Hepatocyte (in vitro differentiated cells): ENCODE data around the gene SGPL1. TPM values are rescaled to one million over a fixed set of nuclear protein-coding genes. Genes with fewer than 3 reads are reported as not detected.

Experiments used
- DNase-seq: peaks from one replicate; pipeline ENCODE4 v3.0.0-alpha.2; 2016; ENCODE audit warnings: low spot score
- H2AFZ ChIP-seq: fragments of 200-600 bp; sonication (generic); 2 replicates; pipeline ENCODE4 v1.6.0; 2016; ENCODE audit warnings: antibody characterized with exemption, mild to moderate bottlenecking
- H3K27ac ChIP-seq: fragments of 200-600 bp; sonication (generic); 2 replicates; pipeline ENCODE4 v1.5.1; 2016; ENCODE audit warnings: mild to moderate bottlenecking
- H3K27me3 ChIP-seq: fragments of 200-600 bp; sonication (generic); 2 replicates; pipeline ENCODE4 v1.6.1; 2016
- H3K36me3 ChIP-seq: fragments of 200-600 bp; sonication (generic); replicated peaks from 2 replicates; pipeline ENCODE4 v1.5.1; 2016; ENCODE audit warnings: low read depth; ENCODE audit not compliant: insufficient read depth
- H3K4me1 ChIP-seq: fragments of 200-600 bp; sonication (generic); 2 replicates; pipeline ENCODE4 v1.5.1; 2016; ENCODE audit warnings: mild to moderate bottlenecking, moderate library complexity; ENCODE audit not compliant: insufficient read depth
- H3K4me2 ChIP-seq: fragments of 200-600 bp; sonication (generic); 2 replicates; pipeline ENCODE4 v1.6.0; 2016
- H3K4me3 ChIP-seq: fragments of 200-600 bp; sonication (generic); 2 replicates; pipeline ENCODE4 v1.5.1; 2016; ENCODE audit warnings: mild to moderate bottlenecking
- H3K79me2 ChIP-seq: fragments of 200-600 bp; sonication (generic); 2 replicates; pipeline ENCODE4 v1.6.0; 2017; ENCODE audit warnings: mild to moderate bottlenecking
- H3K9me2 ChIP-seq: fragments of 200-600 bp; sonication (generic); replicated peaks from 2 replicates; pipeline ENCODE4 v1.6.0; 2017; ENCODE audit warnings: mild to moderate bottlenecking; ENCODE audit not compliant: insufficient read depth
- H3K9me3 ChIP-seq: fragments of 200-600 bp; sonication (generic); 2 replicates; pipeline ENCODE4 v1.5.1; 2016; ENCODE audit warnings: low read depth, mild to moderate bottlenecking
- H4K20me1 ChIP-seq: fragments of 200-600 bp; sonication (generic); 2 replicates; pipeline ENCODE4 v1.6.0; 2016; ENCODE audit warnings: mild to moderate bottlenecking; ENCODE audit not compliant: insufficient read depth, poor library complexity, severe bottlenecking
- CTCF ChIP-seq: fragments of 200-600 bp; sonication (generic); IDR thresholded peaks from 2 replicates; pipeline ENCODE4 v1.5.1; 2016; ENCODE audit warnings: antibody characterized with exemption, mild to moderate bottlenecking; ENCODE audit not compliant: poor library complexity
- EZH2 ChIP-seq: fragments of 200-600 bp; sonication (generic); IDR thresholded peaks from 2 replicates; pipeline ENCODE4 v1.6.1; 2016; ENCODE audit warnings: antibody characterized with exemption, mild to moderate bottlenecking, borderline replicate concordance
- EZH2phosphoT487 ChIP-seq: fragments of 200-600 bp; sonication (generic); IDR thresholded peaks from one replicate; pipeline ENCODE4 v1.6.1; 2018; ENCODE audit warnings: antibody characterized with exemption, mild to moderate bottlenecking, low read depth, moderate library complexity; ENCODE audit not compliant: unreplicated experiment, severe bottlenecking
- WGBS: methylation state at CpG from one replicate; pipeline ENCODE4 v1.1.6; 2016; ENCODE audit warnings: low lambda C conversion rate; ENCODE audit errors: missing lambda C conversion rate; 5-methylcytosine and 5-hydroxymethylcytosine counted together
- polyA plus RNA-seq: library from polyadenylated mRNA; unstranded; fragments of >200 nt; fragmentation: Nextera tagmentation; extraction: Ambion mirVana; gene quantifications from 2 replicates; pipeline ENCODE4 v1.2.1, GENCODE V29; 2016
- total RNA-seq: library from RNA; depleted of rRNA; stranded (reverse); fragments of >200 nt; gene quantifications from 2 replicates; pipeline ENCODE4 v1.2.3, GENCODE V29; 2014

SGPL1 gene
- total and polyA plus RNA-seq, 2 experiments from 2014 or later, result 20.2 to 43.5 TPM

GRCh38 chr10:70779088-70779487 is 36.7 kb upstream of the SGPL1 start:
- H3K9me2 ChIP-seq, result no peaks in the 10 kb centered on the region
- no peaks in the 10 kb centered on the region for H3K9me3 ChIP-seq
- 81% methylated on average over 2 of the region's 2 CpGs for WGBS
- TF ChIP-seq EZH2phosphoT487 (no peak), CTCF (no peak), EZH2 (no peak)
- DNase-seq, result no peak
- H2AFZ ChIP-seq, result no peak overlapping the region
- H3K36me3 ChIP-seq, result no peaks in the 10 kb centered on the region
- H3K4me1 ChIP-seq, result peaks cover 4% of the 10 kb centered on the region
- no peak overlapping the region for H3K4me3 ChIP-seq
- H3K79me2 ChIP-seq, result no peaks in the 10 kb centered on the region
- no peak overlapping the region for H3K4me2 ChIP-seq
- H3K27ac ChIP-seq, result no peak overlapping the region
- H4K20me1 ChIP-seq, result no peaks in the 10 kb centered on the region
- no peaks in the 10 kb centered on the region for H3K27me3 ChIP-seq

- no peak overlapping the region for H2AFZ ChIP-seq
- no peak for DNase-seq
- H3K4me2 ChIP-seq, result no peak overlapping the region
- H3K9me2 ChIP-seq, result no peaks in the 10 kb centered on the region
- 84% methylated on average over 16 of the region's 16 CpGs for WGBS
- H3K4me1 ChIP-seq, result peaks cover 4% of the 10 kb centered on the region
- no peaks in the 10 kb centered on the region for H3K9me3 ChIP-seq
- TF ChIP-seq CTCF (no peak), EZH2phosphoT487 (no peak), EZH2 (no peak)
- H3K27ac ChIP-seq, result no peak overlapping the region
- H3K36me3 ChIP-seq, result no peaks in the 10 kb centered on the region
- H3K27me3 ChIP-seq, result no peaks in the 10 kb centered on the region
- H4K20me1 ChIP-seq, result no peaks in the 10 kb centered on the region
- no peak overlapping the region for H3K4me3 ChIP-seq
- H3K79me2 ChIP-seq, result no peaks in the 10 kb centered on the region
These were observed 36.0 kb upstream of the SGPL1 start for GRCh38 chr10:70779511-70780369.

GRCh38 chr10:70780370-70780760 is 35.4 kb upstream of the SGPL1 start:
- no peaks in the 10 kb centered on the region for H4K20me1 ChIP-seq
- no peak overlapping the region for H3K4me3 ChIP-seq
- no peak for DNase-seq
- TF ChIP-seq CTCF (no peak), EZH2phosphoT487 (no peak), EZH2 (no peak)
- no peak overlapping the region for H3K4me2 ChIP-seq
- no peaks in the 10 kb centered on the region for H3K27me3 ChIP-seq
- H3K27ac ChIP-seq, result no peak overlapping the region
- no peak overlapping the region for H2AFZ ChIP-seq
- peaks cover 4% of the 10 kb centered on the region for H3K4me1 ChIP-seq
- 98% methylated on average over 9 of the region's 9 CpGs for WGBS
- H3K9me2 ChIP-seq, result no peaks in the 10 kb centered on the region
- H3K36me3 ChIP-seq, result no peaks in the 10 kb centered on the region
- no peaks in the 10 kb centered on the region for H3K79me2 ChIP-seq
- H3K9me3 ChIP-seq, result no peaks in the 10 kb centered on the region
